A549 (cell line): ENCODE measurements around the gene FGD5.

ENCODE experiments used
- BCL3 ChIP-seq: fragments of >200 bp; sonication (Bioruptor Twin); formaldehyde crosslinking; IDR thresholded peaks from 3 replicates; pipeline ENCODE4 v1.6.1; 2016
- CTCF ChIP-seq: fragments of >200 bp; sonication (Bioruptor Twin); formaldehyde crosslinking; IDR thresholded peaks from 3 replicates; pipeline ENCODE4 v1.5.1; 2016
- EP300 ChIP-seq, 2 experiments: fragments of >200 bp; sonication (Bioruptor Twin); formaldehyde crosslinking; IDR thresholded peaks; 2 replicates in 1 of 2; 3 replicates in 1 of 2; pipeline ENCODE4 v1.6.1; 2016 to 2017
- MAX ChIP-seq: IDR thresholded peaks from 2 replicates; pipeline ENCODE4 v1.6.1; 2012
- MAZ ChIP-seq: fragments of 150-350 bp; IDR thresholded peaks from 2 replicates; pipeline ENCODE4 v1.6.1; 2014; ENCODE audit warnings: antibody characterized with exemption, low read depth, low read length, borderline replicate concordance
- PBX3 ChIP-seq: IDR thresholded peaks from 2 replicates; pipeline ENCODE4 v1.6.1; 2012
- POLR2A ChIP-seq: IDR thresholded peaks from 2 replicates; pipeline ENCODE4 v1.6.1; 2012; ENCODE audit warnings: mild to moderate bottlenecking, low read length
- RAD21 ChIP-seq, 2 experiments: fragments of >200 bp in 1 of 2; sonication (Bioruptor Twin) in 1 of 2; formaldehyde crosslinking in 1 of 2; IDR thresholded peaks in 1 of 2; conservative IDR thresholded peaks in 1 of 2; 2 replicates in 1 of 2; 3 replicates in 1 of 2; pipeline ENCODE4 v1.6.1; 2012 to 2018; ENCODE audit warnings: inconsistent platforms in 1 of 2
- RARB ChIP-seq: fragments of 250-450 bp; sonication (Bioruptor Pico); IDR thresholded peaks from 2 replicates; pipeline ENCODE4 v1.8.0; 2021; ENCODE audit warnings: mild to moderate bottlenecking, moderate library complexity
- REST ChIP-seq: fragments of 200-600 bp; sonication (generic); IDR thresholded peaks from 2 replicates; pipeline ENCODE4 v1.6.1; 2016; ENCODE audit warnings: antibody characterized with exemption, mild to moderate bottlenecking, moderate library complexity
- SMC3 ChIP-seq: fragments of >200 bp; sonication (Bioruptor Twin); formaldehyde crosslinking; IDR thresholded peaks from 3 replicates; pipeline ENCODE4 v1.6.1; 2018; ENCODE audit warnings: inconsistent platforms
- SREBF2 ChIP-seq: fragments of 450-650 bp; IDR thresholded peaks from 2 replicates; pipeline ENCODE4 v1.6.1; 2014; ENCODE audit warnings: mild to moderate bottlenecking, moderate library complexity
- ZFP36 ChIP-seq: fragments of 450-650 bp; IDR thresholded peaks from 2 replicates; pipeline ENCODE4 v1.6.1; 2014; ENCODE audit warnings: borderline replicate concordance; ENCODE audit not compliant: partially characterized antibody

- TF ChIP-seq MAZ (no peak), CTCF (no peak), SMC3 (no peak), PBX3 (no peak), EP300 (IDR thresholded peaks at IDR 0.05) (no peak), RAD21 (conservative IDR thresholded peaks at IDR 0.05 in 1 of 2, IDR thresholded peaks at IDR 0.05 in 1 of 2) (no peak), POLR2A (no peak), SREBF2 (no peak), BCL3 (no peak), MAX (no peak), ZFP36 (no peak), REST (no peak), RARB (CRISPR knock-in tag) (no peak)
Measured at GRCh38 chr3:14823393-14823792, 4.6 kb downstream of the FGD5 start.
